ENCODE data around the gene ACSL3. TPM values are rescaled to one million over a fixed set of nuclear protein-coding genes. Genes with fewer than 3 reads are reported as not detected.

ACSL3 gene
- total RNA-seq, 8 experiments from 2014 or later, result 55.0 to 253 (median 94.8) TPM

- in situ Hi-C loops (cut with MboI; ENCODE audit: low pct_unique_long_range_greater_than_20kb in 2 of 9, low sequenced_read_pairs in 9 of 9, unreplicated experiment in 9 of 9), result no loop called here
- no peak overlapping the region for H3K27ac ChIP-seq
- ATAC-seq (replicated peaks in 6 of 8), result peak in 3 of 8 experiments; percentile 8 to 62 (median 40)
- peaks cover 0 to 4% of the 10 kb centered on the region in 2 donors for H3K4me1 ChIP-seq (replicated peaks in 1 of 2)
- no peak overlapping the region for H3K4me3 ChIP-seq
- 33 to 100% (median 82%) methylated on average over 1 to 2 of the region's 2 CpGs; no CpG with 5 or more reads in 2 of the 10 experiments for WGBS, 10 experiments
Observed at GRCh38 chr2:222877556-222878300, 16.9 kb downstream of the ACSL3 start.

GRCh38 chr2:222878301-222878876 is 17.6 kb downstream of the ACSL3 start:
- ATAC-seq (replicated peaks in 6 of 8), result peak in 2 of 8 experiments; percentile 7 to 47
- no peak overlapping the region for H3K4me3 ChIP-seq
- WGBS, 10 experiments, result 86 to 100% (median 97%) methylated on average over 1 to 5 of the region's 5 CpGs; no CpG with 5 or more reads in 1 of the 10 experiments
- H3K27ac ChIP-seq, result no peak overlapping the region
- in situ Hi-C loops (cut with MboI; ENCODE audit: low pct_unique_long_range_greater_than_20kb in 2 of 9, low sequenced_read_pairs in 9 of 9, unreplicated experiment in 9 of 9), result no loop called here
- H3K4me1 ChIP-seq (replicated peaks in 1 of 2), result peaks cover 0 to 4% of the 10 kb centered on the region in 2 donors

- 17 to 100% (median 88%) methylated on average over 1 to 6 of the region's 10 CpGs for WGBS, 10 experiments
- in situ Hi-C loops (cut with MboI; ENCODE audit: low pct_unique_long_range_greater_than_20kb in 2 of 9, low sequenced_read_pairs in 9 of 9, unreplicated experiment in 9 of 9), result no loop called here
- peaks cover under 1 to 5% of the 10 kb centered on the region in 2 donors for H3K4me1 ChIP-seq (replicated peaks in 1 of 2)
- no peak overlapping the region for H3K27ac ChIP-seq
- peak; percentile 32 to 76 (median 53) for ATAC-seq (replicated peaks in 6 of 8)
- H3K4me3 ChIP-seq, result no peak overlapping the region
Observed at GRCh38 chr2:222878877-222879603, 18.2 kb downstream of the ACSL3 start.

GRCh38 chr2:222879604-222879933 is 18.7 kb downstream of the ACSL3 start:
- Histone ChIP-seq H3K4me1 (replicated peaks in 1 of 2) (peaks cover 6 to 10% of the 10 kb centered on the region in 2 donors), H3K27ac (no peak overlapping the region), H3K4me3 (no peak overlapping the region)
- 70 to 100% (median 95%) methylated on average over 1 to 3 of the region's 3 CpGs; no CpG with 5 or more reads in 2 of the 10 experiments for WGBS, 10 experiments
- peak; percentile 13 to 47 (median 34) for ATAC-seq (replicated peaks in 6 of 8)
- in situ Hi-C loops (cut with MboI; ENCODE audit: low pct_unique_long_range_greater_than_20kb in 2 of 9, low sequenced_read_pairs in 9 of 9, unreplicated experiment in 9 of 9), result no loop called here

GRCh38 chr2:222882484-222882928 is 21.7 kb downstream of the ACSL3 start:
- in situ Hi-C loops (cut with MboI; ENCODE audit: low pct_unique_long_range_greater_than_20kb in 2 of 9, low sequenced_read_pairs in 9 of 9, unreplicated experiment in 9 of 9), result no loop called here
- no peak for ATAC-seq (replicated peaks in 6 of 8)

GRCh38 chr2:222883420-222883819 is 22.6 kb downstream of the ACSL3 start:
- Histone ChIP-seq H3K4me1 (replicated peaks in 1 of 2) (peaks cover 14 to 16% of the 10 kb centered on the region in 2 donors), H3K27ac (no peak overlapping the region), H3K4me3 (no peak overlapping the region)
- no peak for ATAC-seq (replicated peaks in 6 of 8)
- 76 to 100% (median 95%) methylated on average over 1 to 3 of the region's 3 CpGs for WGBS, 10 experiments
- in situ Hi-C loops (cut with MboI; ENCODE audit: low pct_unique_long_range_greater_than_20kb in 2 of 9, low sequenced_read_pairs in 9 of 9, unreplicated experiment in 9 of 9), result no loop called here

More at GRCh38 chr2:222882484-222882928, 21.7 kb downstream of the ACSL3 start:
- Histone ChIP-seq H3K4me1 (replicated peaks in 1 of 2) (peaks cover 16% of the 10 kb centered on the region in 2 donors), H3K27ac (no peak overlapping the region), H3K4me3 (no peak overlapping the region)
- 94 to 100% (median 100%) methylated on average over 1 to 6 of the region's 6 CpGs; no CpG with 5 or more reads in 4 of the 10 experiments for WGBS, 10 experiments

- in situ Hi-C loops (cut with MboI; ENCODE audit: low pct_unique_long_range_greater_than_20kb in 2 of 9, low sequenced_read_pairs in 9 of 9, unreplicated experiment in 9 of 9), result no loop called here
- Histone ChIP-seq H3K27ac (no peak overlapping the region), H3K4me3 (no peak overlapping the region), H3K4me1 (replicated peaks in 1 of 2) (peaks cover 13 to 16% of the 10 kb centered on the region in 2 donors)
- no peak for ATAC-seq (replicated peaks in 6 of 8)
- 0 to 100% (median 75%) methylated on average over 1 to 2 of the region's 2 CpGs; no CpG with 5 or more reads in 2 of the 10 experiments for WGBS, 10 experiments
Observed at GRCh38 chr2:222884114-222884771, 23.4 kb downstream of the ACSL3 start.

GRCh38 chr2:222884805-222885424 is 24.1 kb downstream of the ACSL3 start:
- ATAC-seq (replicated peaks in 6 of 8), result peak in 2 of 8 experiments; percentile 32 to 60
- WGBS, 10 experiments, result 30 to 100% (median 67%) methylated on average over 1 to 5 of the region's 5 CpGs
- no peak overlapping the region for H3K27ac ChIP-seq
- in situ Hi-C loops (cut with MboI; ENCODE audit: low pct_unique_long_range_greater_than_20kb in 2 of 9, low sequenced_read_pairs in 9 of 9, unreplicated experiment in 9 of 9), result no loop called here
- H3K4me1 ChIP-seq (replicated peaks in 1 of 2), result peaks cover 13 to 16% of the 10 kb centered on the region in 2 donors
- H3K4me3 ChIP-seq, result no peak overlapping the region

GRCh38 chr2:222887124-222887523 is 26.3 kb downstream of the ACSL3 start:
- no peak overlapping the region for H3K4me3 ChIP-seq
- 91 to 100% (median 100%) methylated on average over 1 of the region's 1 CpG; no CpG with 5 or more reads in 5 of the 10 experiments for WGBS, 10 experiments
- no peak overlapping the region for H3K27ac ChIP-seq
- H3K4me1 ChIP-seq (replicated peaks in 1 of 2), result peaks cover 13 to 16% of the 10 kb centered on the region in 2 donors
- in situ Hi-C loops (cut with MboI; ENCODE audit: low pct_unique_long_range_greater_than_20kb in 2 of 9, low sequenced_read_pairs in 9 of 9, unreplicated experiment in 9 of 9), result no loop called here
- no peak for ATAC-seq (replicated peaks in 6 of 8)

GRCh38 chr2:222888716-222889115 is 27.9 kb downstream of the ACSL3 start:
- H3K4me1 ChIP-seq (replicated peaks in 1 of 2), result peaks cover 13 to 16% of the 10 kb centered on the region in 2 donors
- no peak for ATAC-seq (replicated peaks in 6 of 8)

GRCh38 chr2:222891890-222892289 is 31.1 kb downstream of the ACSL3 start:
- ATAC-seq (replicated peaks in 6 of 8), result no peak
- Histone ChIP-seq H3K4me1 (replicated peaks in 1 of 2) (no peaks in the 10 kb centered on the region), H3K4me3 (no peak overlapping the region), H3K27ac (no peak overlapping the region)
- WGBS, 10 experiments, result 38 to 100% (median 92%) methylated on average over 1 to 4 of the region's 4 CpGs
- in situ Hi-C loops (cut with MboI; ENCODE audit: low pct_unique_long_range_greater_than_20kb in 2 of 9, low sequenced_read_pairs in 9 of 9, unreplicated experiment in 9 of 9), result no loop called here

More at GRCh38 chr2:222888716-222889115, 27.9 kb downstream of the ACSL3 start:
- Histone ChIP-seq H3K4me3 (no peak overlapping the region), H3K27ac (no peak overlapping the region)
- in situ Hi-C loops (cut with MboI; ENCODE audit: low pct_unique_long_range_greater_than_20kb in 2 of 9, low sequenced_read_pairs in 9 of 9, unreplicated experiment in 9 of 9), result no loop called here
- WGBS, 10 experiments, result 92 to 100% (median 98%) methylated on average over 1 to 7 of the region's 7 CpGs

- in situ Hi-C loops (cut with MboI; ENCODE audit: low pct_unique_long_range_greater_than_20kb in 2 of 9, low sequenced_read_pairs in 9 of 9, unreplicated experiment in 9 of 9), result no loop called here
Observed at GRCh38 chr2:222892321-222892720, 31.5 kb downstream of the ACSL3 start.

More at GRCh38 chr2:222892321-222892720, 31.5 kb downstream of the ACSL3 start:
- Histone ChIP-seq H3K4me3 (no peak overlapping the region), H3K4me1 (replicated peaks in 1 of 2) (no peaks in the 10 kb centered on the region), H3K27ac (no peak overlapping the region)
- ATAC-seq (replicated peaks in 6 of 8), result no peak
- 60 to 100% (median 96%) methylated on average over 1 to 2 of the region's 2 CpGs for WGBS, 10 experiments
